ENCODE data around the gene MIER2.

DNA sequence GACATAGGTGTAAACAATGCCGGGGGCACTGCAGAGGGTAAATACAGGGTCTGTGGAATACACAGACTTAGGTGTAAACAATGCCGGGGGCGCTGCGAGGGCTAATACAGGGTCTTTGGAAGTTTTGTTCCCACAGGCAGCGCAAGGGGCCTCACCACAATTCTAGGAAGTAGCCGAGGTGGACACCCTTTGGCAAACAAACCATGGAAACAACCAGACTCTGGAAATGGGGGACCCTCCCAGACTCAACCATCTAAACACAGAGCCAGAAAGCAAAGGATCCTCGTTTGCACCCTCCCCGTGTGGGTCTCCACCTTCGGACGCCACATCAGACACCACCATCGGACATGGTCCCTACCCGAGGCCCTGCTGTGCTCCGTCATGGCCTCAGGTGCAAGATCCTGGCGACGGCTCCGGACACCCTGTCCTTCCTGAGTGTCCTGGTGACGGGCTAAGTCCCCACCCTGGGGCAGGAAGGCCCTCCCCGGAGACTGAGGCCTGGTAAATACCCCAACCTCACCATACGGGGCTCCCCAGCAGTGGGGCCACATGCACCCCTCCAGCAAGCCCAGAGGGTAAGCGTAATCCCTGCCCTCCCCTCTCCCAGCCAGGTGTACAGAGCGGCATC is 36.7 kb downstream of the MIER2 start:
- TF ChIP-seq, protein P1, sequence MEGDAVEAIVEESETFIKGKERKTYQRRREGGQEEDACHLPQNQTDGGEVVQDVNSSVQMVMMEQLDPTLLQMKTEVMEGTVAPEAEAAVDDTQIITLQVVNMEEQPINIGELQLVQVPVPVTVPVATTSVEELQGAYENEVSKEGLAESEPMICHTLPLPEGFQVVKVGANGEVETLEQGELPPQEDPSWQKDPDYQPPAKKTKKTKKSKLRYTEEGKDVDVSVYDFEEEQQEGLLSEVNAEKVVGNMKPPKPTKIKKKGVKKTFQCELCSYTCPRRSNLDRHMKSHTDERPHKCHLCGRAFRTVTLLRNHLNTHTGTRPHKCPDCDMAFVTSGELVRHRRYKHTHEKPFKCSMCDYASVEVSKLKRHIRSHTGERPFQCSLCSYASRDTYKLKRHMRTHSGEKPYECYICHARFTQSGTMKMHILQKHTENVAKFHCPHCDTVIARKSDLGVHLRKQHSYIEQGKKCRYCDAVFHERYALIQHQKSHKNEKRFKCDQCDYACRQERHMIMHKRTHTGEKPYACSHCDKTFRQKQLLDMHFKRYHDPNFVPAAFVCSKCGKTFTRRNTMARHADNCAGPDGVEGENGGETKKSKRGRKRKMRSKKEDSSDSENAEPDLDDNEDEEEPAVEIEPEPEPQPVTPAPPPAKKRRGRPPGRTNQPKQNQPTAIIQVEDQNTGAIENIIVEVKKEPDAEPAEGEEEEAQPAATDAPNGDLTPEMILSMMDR (IDR thresholded peaks at IDR 0.05): no peak
- TF ChIP-seq POLR2AphosphoS5 (IDR thresholded peaks at IDR 0.05) (no peak), POLR2A (IDR thresholded peaks at IDR 0.05) (no peak), EP300 (IDR thresholded peaks at IDR 0.05) (no peak)

All from stomach (tissue), 4 donors.